ENCODE measurements around the gene STYK1.

- TF ChIP-seq CTCF (IDR thresholded peaks at IDR 0.05) (no peak), POLR2A (IDR thresholded peaks at IDR 0.05) (no peak)
Observed at GRCh38 chr12:10719482-10719881, 45.6 kb upstream of the STYK1 start.

All from heart left ventricle (tissue), 13 donors.